H9 (cell line): Measurements from ENCODE around the gene KSR1. TPM values are rescaled to one million over a fixed set of nuclear protein-coding genes. Genes with fewer than 3 reads are reported as not detected.

Experiments
- DNase-seq: peaks from one replicate; pipeline ENCODE4 v3.0.0-alpha.2; 2017
- H2AFZ ChIP-seq: one replicate; pipeline ENCODE4 v1.6.1; 2013; ENCODE audit warnings: mild to moderate bottlenecking, low read length, control low read depth, moderate library complexity
- H2AK5ac ChIP-seq: 2 replicates; pipeline ENCODE4 v1.6.1; 2013; ENCODE audit warnings: low read length, control low read depth, mixed read lengths; ENCODE audit not compliant: insufficient read length
- H2BK120ac ChIP-seq: one replicate; pipeline ENCODE4 v1.6.1; 2013; ENCODE audit warnings: low read depth, mild to moderate bottlenecking, low read length, control low read depth, inconsistent platforms; ENCODE audit not compliant: poor library complexity, severe bottlenecking
- H2BK12ac ChIP-seq: 2 replicates; pipeline ENCODE4 v1.6.1; 2013; ENCODE audit warnings: low read length, control low read depth, mixed read lengths, low read depth; ENCODE audit not compliant: insufficient read length
- H2BK15ac ChIP-seq: 2 replicates; pipeline ENCODE4 v1.6.1; 2013; ENCODE audit warnings: low read depth, low read length, control low read depth
- H2BK20ac ChIP-seq: one replicate; pipeline ENCODE4 v1.6.1; 2013; ENCODE audit warnings: low read depth, mild to moderate bottlenecking, low read length, control low read depth, inconsistent platforms; ENCODE audit not compliant: poor library complexity, severe bottlenecking
- H2BK5ac ChIP-seq: 2 replicates; pipeline ENCODE4 v1.6.1; 2013; ENCODE audit warnings: low read length, control low read depth, mixed read lengths; ENCODE audit not compliant: insufficient read length
- H3K14ac ChIP-seq: 2 replicates; pipeline ENCODE4 v1.6.1; 2013; ENCODE audit warnings: low read length, control low read depth; ENCODE audit not compliant: insufficient read depth
- H3K18ac ChIP-seq: 2 replicates; pipeline ENCODE4 v1.6.1; 2013; ENCODE audit warnings: low read depth, mild to moderate bottlenecking, mixed read lengths, low read length, control low read depth; ENCODE audit not compliant: insufficient read length
- H3K23ac ChIP-seq: 2 replicates; pipeline ENCODE4 v1.6.1; 2013; ENCODE audit warnings: low read length, control low read depth, mixed read lengths, low read depth; ENCODE audit not compliant: insufficient read length
- H3K23me2 ChIP-seq: 2 replicates; pipeline ENCODE4 v1.6.1; 2013; ENCODE audit warnings: low read depth, mild to moderate bottlenecking, mixed read lengths, low read length, control low read depth; ENCODE audit not compliant: insufficient read length, poor library complexity, severe bottlenecking
- H3K27ac ChIP-seq: 2 replicates; pipeline ENCODE4 v1.5.1; 2013; ENCODE audit warnings: low read length, control low read depth, mixed read lengths, low read depth; ENCODE audit not compliant: insufficient read length
- H3K27me3 ChIP-seq: 2 replicates; pipeline ENCODE4 v1.6.1; 2013; ENCODE audit warnings: low read length, control low read depth, inconsistent platforms; ENCODE audit not compliant: insufficient read depth
- H3K4ac ChIP-seq: 2 replicates; pipeline ENCODE4 v1.6.1; 2013; ENCODE audit warnings: low read depth, mild to moderate bottlenecking, control low read depth, inconsistent platforms, low read length, moderate library complexity
- H3K4me1 ChIP-seq: 2 replicates; pipeline ENCODE4 v1.6.1; 2013; ENCODE audit warnings: low read length, control low read depth, inconsistent platforms; ENCODE audit not compliant: insufficient read depth
- H3K4me2 ChIP-seq: 2 replicates; pipeline ENCODE4 v1.6.1; 2013; ENCODE audit warnings: low read length, control low read depth, mixed read lengths; ENCODE audit not compliant: insufficient read length, insufficient read depth
- H3K56ac ChIP-seq: 2 replicates; pipeline ENCODE4 v1.6.1; 2013; ENCODE audit warnings: low read depth, mild to moderate bottlenecking, mixed read lengths, low read length, control low read depth; ENCODE audit not compliant: insufficient read length
- H3K79me1 ChIP-seq: 2 replicates; pipeline ENCODE4 v1.6.1; 2013; ENCODE audit warnings: low read depth, mild to moderate bottlenecking, moderate library complexity, low read length, control low read depth, inconsistent platforms; ENCODE audit not compliant: insufficient read depth, poor library complexity, severe bottlenecking
- H3K79me2 ChIP-seq: 2 replicates; pipeline ENCODE4 v1.6.1; 2013; ENCODE audit warnings: low read length, control low read depth, inconsistent platforms; ENCODE audit not compliant: insufficient read depth
- H3K9ac ChIP-seq: 2 replicates; pipeline ENCODE4 v1.6.1; 2013; ENCODE audit warnings: low read length, control low read depth, mixed read lengths; ENCODE audit not compliant: insufficient read length; ENCODE audit errors: extremely low read depth
- H3K9me3 ChIP-seq: one replicate; pipeline ENCODE4 v1.6.1; 2013; ENCODE audit warnings: low read depth, low read length, inconsistent platforms; ENCODE audit not compliant: control insufficient read depth
- H3T11ph ChIP-seq: one replicate; pipeline ENCODE4 v1.6.1; 2013; ENCODE audit warnings: mild to moderate bottlenecking, low read length, control low read depth, inconsistent platforms
- H4K20me1 ChIP-seq: one replicate; pipeline ENCODE4 v1.6.1; 2013; ENCODE audit not compliant: control insufficient read depth, insufficient read length, insufficient read depth
- H4K5ac ChIP-seq: 2 replicates; pipeline ENCODE4 v1.6.1; 2013; ENCODE audit warnings: low read depth, mild to moderate bottlenecking, mixed read lengths, low read length, control low read depth; ENCODE audit not compliant: insufficient read length
- H4K8ac ChIP-seq: replicated peaks from 2 replicates; pipeline ENCODE4 v1.6.1; 2013; ENCODE audit warnings: low read length, control low read depth, mixed read lengths, low read depth; ENCODE audit not compliant: insufficient read length
- H4K91ac ChIP-seq: 2 replicates; pipeline ENCODE4 v1.6.1; 2013; ENCODE audit warnings: low read depth, mild to moderate bottlenecking, moderate library complexity, mixed read lengths, low read length, control low read depth; ENCODE audit not compliant: insufficient read length
- H3K27ac Mint-ChIP-seq, 3 experiments: 2 replicates in 2 of 3; 3 replicates in 1 of 3; pipeline ENCODE4 v1.8.0; 2020 to 2021; ENCODE audit warnings: mixed read lengths in 3 of 3, mild to moderate bottlenecking in 1 of 3, moderate library complexity in 1 of 3
- H3K27me3 Mint-ChIP-seq: 2 replicates; pipeline ENCODE4 v1.8.0; 2021; ENCODE audit warnings: low read depth, mild to moderate bottlenecking, moderate library complexity, mixed read lengths
- H3K36me3 Mint-ChIP-seq, 3 experiments: 2 replicates in 2 of 3; 3 replicates in 1 of 3; pipeline ENCODE4 v1.8.0; 2020 to 2021; ENCODE audit warnings: low read depth in 3 of 3, mixed read lengths in 3 of 3; ENCODE audit not compliant: insufficient read depth in 1 of 3
- H3K4me1 Mint-ChIP-seq, 2 experiments: 2 replicates each; pipeline ENCODE4 v1.8.0; 2020; ENCODE audit warnings: mixed read lengths in 2 of 2
- H3K4me3 Mint-ChIP-seq, 2 experiments: 2 replicates in 1 of 2; 3 replicates in 1 of 2; pipeline ENCODE4 v1.8.0; 2020 to 2021; ENCODE audit warnings: mild to moderate bottlenecking in 2 of 2, mixed read lengths in 2 of 2, moderate library complexity in 1 of 2
- H3K9me3 Mint-ChIP-seq, 2 experiments: 2 replicates in 1 of 2; 3 replicates in 1 of 2; pipeline ENCODE4 v1.8.0; 2020; ENCODE audit warnings: mild to moderate bottlenecking in 2 of 2, mixed read lengths in 2 of 2, moderate library complexity in 1 of 2
- WGBS: extraction: QIAGEN DNeasy Blood & Tissue Kit; methylation state at CpG from one replicate; pipeline ENCODE4 v1.1.7; 2013; ENCODE audit warnings: missing lambda C conversion rate, low lambda C conversion rate, mixed read lengths; ENCODE audit not compliant: insufficient read length; ENCODE audit errors: extremely low coverage; 5-methylcytosine and 5-hydroxymethylcytosine counted together
- total RNA-seq: library from RNA; stranded (reverse); gene quantifications from 2 replicates; pipeline ENCODE4 v1.2.1, GENCODE V29; 2021
- TF ChIP-seq, protein P1 (sequence below): fragments of 200-600 bp; sonication (generic); conservative IDR thresholded peaks from 3 replicates; pipeline ENCODE4 v1.8.0; 2021; ENCODE audit warnings: antibody characterized with exemption, mild to moderate bottlenecking

Gene KSR1
- total RNA-seq, 1 experiment from 2014 or later, result 44.9 TPM

DNA sequence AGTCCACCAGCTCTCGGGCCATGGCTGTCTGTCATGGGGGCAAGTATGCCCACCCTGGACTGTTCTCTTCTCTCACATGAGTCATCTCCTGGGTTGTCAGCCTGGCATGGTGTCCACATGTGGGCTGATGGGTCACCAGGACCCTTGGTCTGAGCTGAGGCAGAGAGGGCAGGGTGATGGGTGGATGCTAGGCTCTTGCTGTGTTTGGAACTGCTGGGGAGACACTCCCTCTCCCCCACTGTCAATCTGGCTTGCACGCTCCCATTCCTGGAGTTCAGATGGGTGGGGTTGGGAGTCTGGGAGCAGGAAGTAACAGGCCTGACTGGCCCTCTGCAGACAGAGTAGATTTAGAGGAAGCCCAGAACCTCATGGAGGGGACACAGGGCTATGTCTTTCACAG is 28.9 kb downstream of the KSR1 start:
- no peak overlapping the region for H3K56ac ChIP-seq
- no peak overlapping the region for H3K27ac ChIP-seq
- H2AK5ac ChIP-seq, result no peak overlapping the region
- H3K9me3 ChIP-seq, result no peaks in the 10 kb centered on the region
- H3K18ac ChIP-seq, result no peak overlapping the region
- no peak overlapping the region for H3K23ac ChIP-seq
- no peak overlapping the region for H2AFZ ChIP-seq
- H3K27ac Mint-ChIP-seq, result peak overlapping the region; percentile 20 to 80 (median 50); a peak in 4 of 7 replicates
- no CpG with 5 or more reads among the region's 2 CpGs for WGBS
- H3K14ac ChIP-seq, result peak overlapping the region; percentile 51
- no peak overlapping the region for H2BK5ac ChIP-seq
- H3K79me2 ChIP-seq, result peaks cover 8% of the 10 kb centered on the region; the same call in 1 of the 2 replicates
- H3K4me1 ChIP-seq, result peaks cover 8% of the 10 kb centered on the region; the same call in 1 of the 2 replicates
- no peak overlapping the region for H3K9ac ChIP-seq
- H3K4me1 Mint-ChIP-seq, result peaks cover 44 to 49% of the 10 kb centered on the region in 2 experiments
- H3T11ph ChIP-seq, result no peak overlapping the region
- TF ChIP-seq, protein P1, sequence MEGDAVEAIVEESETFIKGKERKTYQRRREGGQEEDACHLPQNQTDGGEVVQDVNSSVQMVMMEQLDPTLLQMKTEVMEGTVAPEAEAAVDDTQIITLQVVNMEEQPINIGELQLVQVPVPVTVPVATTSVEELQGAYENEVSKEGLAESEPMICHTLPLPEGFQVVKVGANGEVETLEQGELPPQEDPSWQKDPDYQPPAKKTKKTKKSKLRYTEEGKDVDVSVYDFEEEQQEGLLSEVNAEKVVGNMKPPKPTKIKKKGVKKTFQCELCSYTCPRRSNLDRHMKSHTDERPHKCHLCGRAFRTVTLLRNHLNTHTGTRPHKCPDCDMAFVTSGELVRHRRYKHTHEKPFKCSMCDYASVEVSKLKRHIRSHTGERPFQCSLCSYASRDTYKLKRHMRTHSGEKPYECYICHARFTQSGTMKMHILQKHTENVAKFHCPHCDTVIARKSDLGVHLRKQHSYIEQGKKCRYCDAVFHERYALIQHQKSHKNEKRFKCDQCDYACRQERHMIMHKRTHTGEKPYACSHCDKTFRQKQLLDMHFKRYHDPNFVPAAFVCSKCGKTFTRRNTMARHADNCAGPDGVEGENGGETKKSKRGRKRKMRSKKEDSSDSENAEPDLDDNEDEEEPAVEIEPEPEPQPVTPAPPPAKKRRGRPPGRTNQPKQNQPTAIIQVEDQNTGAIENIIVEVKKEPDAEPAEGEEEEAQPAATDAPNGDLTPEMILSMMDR, result no peak
- no peak overlapping the region for H3K4ac ChIP-seq
- no peak overlapping the region for H3K4me2 ChIP-seq
- no peak overlapping the region for H3K4me3 Mint-ChIP-seq
- H2BK15ac ChIP-seq, result no peak overlapping the region
- DNase-seq, result no peak
- H3K27me3 Mint-ChIP-seq, result no peaks in the 10 kb centered on the region
- H4K91ac ChIP-seq, result no peak overlapping the region
- H4K8ac ChIP-seq, result no peak overlapping the region
- no peaks in the 10 kb centered on the region for H4K20me1 ChIP-seq
- no peaks in the 10 kb centered on the region for H3K27me3 ChIP-seq
- no peak overlapping the region for H4K5ac ChIP-seq
- no peak overlapping the region for H2BK20ac ChIP-seq
- peaks cover 8% of the 10 kb centered on the region for H3K79me1 ChIP-seq
- H3K36me3 Mint-ChIP-seq, result peaks cover 8 to 15% (median 14%) of the 10 kb centered on the region in 3 experiments; a peak in 6 of 7 replicates
- H3K9me3 Mint-ChIP-seq, result no peaks in the 10 kb centered on the region; a peak in 1 of 5 replicates
- H2BK120ac ChIP-seq, result no peak overlapping the region
- H3K23me2 ChIP-seq, result no peaks in the 10 kb centered on the region
- peak overlapping the region; percentile 17 for H2BK12ac ChIP-seq
